ENCODE measurements around the gene CNOT11.
A peak's percentile ranks its signal among the peaks of the same experiment; 100 is the strongest.
"Not testable (repeated sequence)": the region's sequence is repeated elsewhere in the genome, so short reads cannot be mapped to it uniquely, and the experiment has no call there.

Gene CNOT11

DNA sequence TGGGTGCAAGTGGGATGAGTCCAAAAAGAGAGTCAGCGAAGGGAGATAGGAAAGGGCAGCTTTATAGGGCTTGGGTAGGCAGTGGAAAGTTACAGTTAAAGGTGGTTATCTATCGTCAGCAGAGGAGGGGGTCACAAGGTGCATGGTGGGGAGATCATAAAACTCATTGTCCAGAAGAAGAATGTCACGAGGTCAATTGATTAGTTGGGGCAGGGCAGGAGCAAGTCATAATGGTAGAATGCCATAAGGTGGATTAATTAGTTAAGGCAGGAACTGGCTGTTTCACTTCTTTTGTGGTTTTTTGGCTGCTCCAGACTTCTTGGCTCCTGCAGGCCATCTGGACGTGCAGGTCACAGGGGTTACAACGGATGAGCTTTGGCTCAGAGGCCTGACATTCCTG, 3.9 kb upstream of the CNOT11 start:
- not testable (repeated sequence) for FAIRE-seq

DNA sequence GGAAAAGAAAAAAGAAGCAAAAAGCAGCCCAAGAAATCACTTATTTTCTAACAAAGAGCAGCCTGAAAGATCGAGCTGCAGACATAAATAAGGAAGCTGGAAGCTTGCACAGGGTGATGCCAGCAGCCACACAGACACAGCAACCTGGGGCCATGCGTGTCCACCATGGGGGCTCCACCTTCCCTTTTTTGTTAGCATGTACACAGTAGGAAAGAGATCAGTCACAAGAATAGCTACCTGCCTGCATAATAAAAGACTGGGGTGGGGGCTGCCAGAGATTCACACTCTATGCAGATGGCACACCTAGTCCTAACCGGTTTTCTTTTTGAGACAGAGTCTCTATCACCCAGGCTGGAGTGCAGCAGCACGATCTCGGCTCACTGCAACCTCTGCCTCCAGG, 2.9 kb upstream of the CNOT11 start:
- no peak for FAIRE-seq

DNA sequence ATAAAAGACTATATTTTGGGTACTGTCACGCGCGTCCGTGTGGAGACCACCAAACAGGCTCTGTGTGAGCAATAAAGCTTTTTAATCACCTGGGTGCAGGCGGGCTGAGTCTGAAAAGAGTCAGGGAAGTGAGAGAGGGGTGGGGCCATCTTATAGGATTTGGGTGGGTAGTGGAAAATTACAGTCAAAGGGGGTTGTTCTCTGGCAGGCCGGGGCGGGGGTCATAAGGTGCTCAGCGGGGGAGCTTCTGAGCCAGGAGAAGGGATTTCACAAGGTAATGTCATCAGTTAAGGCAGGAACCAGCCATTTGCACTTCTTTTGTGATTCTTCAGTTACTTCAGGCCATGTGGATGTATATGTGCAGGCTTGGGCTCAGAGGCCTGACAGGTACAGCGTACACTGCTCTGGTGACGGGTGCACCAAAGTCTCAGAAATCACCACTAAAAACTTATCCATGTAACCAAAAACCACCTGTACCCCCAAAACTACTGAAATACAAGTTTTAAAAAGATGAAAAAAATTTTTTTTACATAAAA, 1.4 kb upstream of the CNOT11 start:
- FAIRE-seq = not testable (repeated sequence)

DNA sequence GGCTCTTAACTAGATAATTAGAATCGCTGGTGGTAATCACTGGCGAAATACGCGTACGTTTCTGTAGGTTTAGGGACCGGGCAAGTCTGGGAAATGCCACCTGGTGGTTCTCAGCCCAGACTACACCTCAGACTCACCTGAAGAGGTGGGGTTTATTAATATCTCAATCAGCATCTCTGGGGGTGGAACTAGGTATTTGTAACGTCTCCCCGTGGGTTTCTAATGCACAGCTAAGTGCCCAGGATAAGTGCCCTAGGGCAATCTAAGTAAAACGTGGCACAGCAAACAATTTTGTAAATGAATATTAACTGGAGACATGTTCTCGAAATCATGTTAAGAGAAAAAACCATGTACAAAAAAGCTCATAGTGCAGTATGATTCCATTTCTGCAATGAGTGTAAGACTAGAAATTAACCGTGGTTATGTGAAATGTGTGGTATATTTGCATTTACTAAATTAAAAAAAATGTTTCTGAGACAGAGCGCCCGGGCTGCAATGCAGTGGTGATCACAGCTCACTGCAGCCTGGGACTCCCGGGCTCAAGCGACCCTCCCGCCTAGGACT, 760 bp upstream of the CNOT11 start:
- FAIRE-seq = no peak

DNA sequence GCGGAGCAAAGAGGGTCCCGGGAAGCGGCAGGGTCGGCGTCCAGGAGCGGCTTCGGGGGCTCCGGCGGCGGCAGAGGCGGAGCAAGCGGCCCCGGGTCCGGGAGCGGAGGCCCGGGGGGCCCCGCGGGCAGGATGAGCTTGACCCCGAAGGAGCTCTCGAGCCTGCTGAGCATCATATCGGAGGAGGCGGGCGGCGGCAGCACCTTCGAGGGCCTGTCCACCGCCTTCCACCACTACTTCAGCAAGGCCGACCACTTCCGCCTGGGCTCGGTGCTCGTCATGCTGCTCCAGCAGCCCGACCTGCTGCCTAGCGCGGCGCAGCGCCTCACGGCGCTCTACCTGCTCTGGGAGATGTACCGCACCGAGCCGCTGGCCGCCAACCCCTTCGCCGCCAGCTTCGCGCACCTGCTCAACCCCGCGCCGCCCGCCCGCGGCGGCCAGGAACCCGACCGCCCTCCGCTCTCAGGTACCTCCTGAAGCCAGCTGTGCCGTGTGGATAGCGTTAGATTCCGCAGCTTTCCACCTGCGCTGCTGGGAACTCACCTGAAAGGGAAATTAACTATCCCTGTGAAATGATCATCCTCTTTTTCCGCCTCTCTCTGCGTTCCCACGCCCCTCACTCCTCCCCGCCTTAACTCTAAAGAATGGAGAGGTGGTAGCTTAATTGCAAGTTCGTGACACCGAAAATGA, 472 bp downstream of the CNOT11 start:
- no peak for FAIRE-seq

DNA sequence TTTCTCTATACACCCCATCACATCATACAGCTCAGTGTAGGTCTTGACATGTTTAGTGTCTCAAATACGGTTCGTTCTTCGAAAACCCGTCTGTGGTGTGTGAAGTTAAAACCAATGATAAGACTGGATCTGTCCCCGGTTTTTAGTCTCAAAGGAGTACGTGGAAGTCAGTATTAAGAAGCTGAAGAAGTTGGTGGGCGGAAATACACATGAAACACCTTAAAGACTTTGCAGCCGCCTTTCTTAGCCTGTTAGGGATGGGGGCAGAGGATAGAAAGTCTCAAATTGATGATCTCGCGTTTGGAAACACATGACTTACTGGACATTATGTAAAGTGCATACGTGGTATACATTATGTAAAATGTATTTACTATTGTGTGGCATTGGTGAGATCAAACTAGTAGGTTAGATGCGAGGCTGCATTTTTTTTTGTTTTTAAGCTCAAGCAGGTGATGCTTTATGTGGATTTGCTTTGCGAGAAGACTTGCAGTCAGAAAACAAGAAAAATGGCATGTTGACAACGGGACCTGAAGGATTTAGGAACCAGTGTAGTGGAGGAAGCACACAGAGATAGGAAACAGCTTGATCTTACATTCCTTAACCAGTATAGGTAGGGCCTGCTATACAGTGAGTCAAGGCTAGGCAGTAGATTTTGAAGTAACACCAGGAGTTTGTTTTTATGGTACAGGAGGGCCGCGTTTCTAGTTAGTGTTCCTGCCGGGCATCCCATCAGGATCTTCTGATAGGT, 1.2 kb downstream of the CNOT11 start:
- FAIRE-seq = no peak

DNA sequence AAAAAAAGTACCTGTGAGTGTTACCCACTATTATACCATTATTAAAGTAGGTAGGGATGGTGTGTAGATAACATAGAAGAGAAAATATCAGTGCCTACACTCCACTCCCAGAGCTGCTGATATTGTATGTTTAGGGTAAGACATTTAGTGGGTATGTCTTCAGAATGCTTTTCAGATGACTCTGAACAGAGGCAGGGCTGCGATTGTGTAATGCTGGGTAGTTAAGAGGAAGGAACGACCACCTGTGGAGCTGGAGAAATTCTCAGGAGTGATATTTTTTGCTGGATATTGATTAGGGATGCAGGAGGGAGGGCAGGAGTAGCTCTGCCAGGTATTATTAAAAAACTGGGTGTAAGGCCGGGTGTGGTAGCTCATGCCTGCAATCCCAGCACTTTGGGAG, 2.8 kb downstream of the CNOT11 start:
- no peak for FAIRE-seq

DNA sequence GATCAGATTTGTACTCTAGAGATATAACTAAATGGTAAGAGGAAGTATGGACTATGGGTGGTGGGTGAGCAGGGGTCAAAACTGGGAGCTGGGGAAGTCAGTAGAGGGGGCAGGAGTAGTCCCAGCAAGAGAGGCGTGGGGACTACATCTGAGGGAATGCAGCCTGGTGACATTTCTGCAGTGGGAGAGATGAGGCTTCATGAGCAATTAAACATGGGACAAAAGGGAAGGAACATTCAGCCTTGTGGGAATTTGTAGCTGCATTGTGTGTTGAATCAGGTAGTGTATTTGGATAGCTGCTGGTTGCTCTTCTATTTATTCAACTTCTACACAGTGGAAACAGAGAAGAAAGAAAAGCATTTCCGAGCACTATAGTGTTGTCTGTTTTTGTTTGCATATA, 3.6 kb downstream of the CNOT11 start:
- no peak for FAIRE-seq

DNA sequence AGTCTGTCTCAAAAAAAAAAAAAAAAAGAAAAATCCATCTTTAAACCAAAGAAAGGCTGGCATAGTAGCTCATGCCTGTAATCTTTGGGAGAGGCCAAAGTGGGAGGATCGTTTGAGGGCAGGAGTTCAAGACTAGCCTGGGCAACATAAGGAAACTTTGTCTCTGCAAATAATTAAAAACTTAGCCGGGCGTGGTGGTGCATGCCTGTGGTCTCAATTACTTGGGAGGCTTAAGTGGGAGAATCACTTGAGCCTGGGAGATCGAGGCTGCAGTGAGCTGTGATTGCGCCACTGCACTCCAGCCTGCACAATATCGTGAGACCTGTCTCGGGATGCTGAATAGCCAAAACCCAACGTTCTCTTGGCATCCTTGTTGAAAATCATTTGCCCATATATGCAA, 6.1 kb downstream of the CNOT11 start:
- FAIRE-seq = no peak

DNA sequence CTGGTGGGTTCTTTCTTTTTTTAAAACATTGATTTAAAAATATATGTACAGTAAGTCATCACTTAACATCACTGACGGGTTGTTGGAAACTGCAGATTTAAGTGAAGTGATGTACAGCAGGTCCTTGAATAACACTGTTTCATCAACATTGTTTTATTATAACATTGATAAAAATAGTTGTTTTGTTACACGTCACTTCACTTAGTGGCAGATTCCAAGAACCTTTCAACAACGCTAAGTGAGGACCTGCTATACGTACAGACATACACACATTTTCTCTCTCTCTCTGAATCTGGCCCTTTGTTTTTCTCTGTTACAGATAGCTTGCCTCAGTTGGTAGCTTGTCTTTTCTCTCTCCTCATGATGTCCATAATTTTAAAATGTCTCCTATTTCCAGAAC, 9.5 kb downstream of the CNOT11 start:
- no peak for FAIRE-seq

DNA sequence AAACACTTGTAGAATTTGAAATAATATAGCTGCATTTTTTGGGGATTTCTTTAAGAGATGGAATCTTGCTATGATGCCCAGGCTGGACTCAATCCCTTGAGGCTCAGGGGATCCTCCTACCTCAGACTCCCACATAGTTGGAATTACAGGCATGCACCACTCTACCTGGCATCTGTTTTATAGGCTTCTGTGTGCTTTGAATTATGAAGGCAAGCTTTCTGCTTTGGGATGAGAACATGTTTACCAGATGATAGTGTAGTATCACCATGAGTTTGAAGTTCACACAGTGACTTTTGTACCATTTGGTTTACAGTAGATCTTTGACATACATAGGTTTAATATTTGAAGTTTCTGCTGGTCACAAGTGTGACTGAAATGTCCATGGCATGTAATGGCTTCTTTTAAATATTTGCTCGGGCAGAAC, 10.7 kb downstream of the CNOT11 start:
- no peak for FAIRE-seq

DNA sequence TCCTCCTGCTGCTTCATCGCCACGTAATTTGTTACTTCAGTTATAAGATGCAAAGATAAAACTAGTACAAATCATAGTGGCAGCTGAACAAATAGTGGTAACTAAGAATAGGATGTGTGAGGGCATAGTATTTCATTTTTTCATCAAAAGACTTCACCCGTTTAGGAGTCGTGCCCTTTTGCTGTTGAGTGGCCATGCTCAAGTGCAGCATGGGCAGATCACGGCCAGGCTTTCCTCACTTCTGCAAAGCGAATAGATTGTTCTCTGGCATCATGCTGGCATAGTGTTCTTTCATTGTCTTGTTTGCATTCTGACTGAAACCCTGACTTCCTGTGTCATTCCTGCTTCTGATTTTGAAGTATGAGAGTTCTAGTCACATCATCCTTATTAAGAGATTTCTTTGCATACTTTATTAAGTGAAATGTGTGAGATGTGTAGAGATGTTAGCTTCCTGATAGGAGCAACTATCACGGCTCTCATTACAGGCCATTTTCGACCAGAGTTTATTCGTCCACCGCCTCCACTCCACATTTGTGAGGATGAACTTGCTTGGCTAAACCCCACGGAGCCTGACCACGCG, 11.8 kb downstream of the CNOT11 start:
- no peak for FAIRE-seq

DNA sequence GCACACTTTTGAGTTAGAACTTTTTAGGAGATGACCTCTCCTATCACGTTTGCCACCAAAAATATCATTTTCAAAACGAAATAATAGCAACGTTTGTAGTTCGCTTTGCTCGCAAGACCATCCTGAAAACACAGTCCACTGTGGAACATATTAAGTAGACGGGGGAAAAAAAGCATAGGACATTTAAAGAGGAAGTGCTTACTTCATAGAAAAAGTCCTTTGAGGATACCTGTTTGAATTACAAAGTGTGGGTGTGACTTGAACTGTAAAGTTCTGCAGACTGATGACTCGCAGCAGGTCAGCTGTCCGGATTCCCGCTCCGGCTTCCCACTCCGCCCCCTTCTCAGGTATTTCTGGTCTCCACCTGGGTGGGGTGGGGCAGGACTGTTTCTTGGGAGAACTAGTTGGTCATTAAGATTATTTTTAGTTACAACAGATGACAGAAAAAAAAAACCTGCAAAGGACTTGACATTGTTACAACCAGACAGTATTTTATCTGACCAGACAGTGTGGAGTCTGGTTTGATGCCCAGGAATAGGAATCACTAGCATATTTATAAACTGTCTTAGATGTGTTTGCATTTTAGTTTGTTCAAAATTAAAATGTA, 13.3 kb downstream of the CNOT11 start:
- FAIRE-seq = no peak

DNA sequence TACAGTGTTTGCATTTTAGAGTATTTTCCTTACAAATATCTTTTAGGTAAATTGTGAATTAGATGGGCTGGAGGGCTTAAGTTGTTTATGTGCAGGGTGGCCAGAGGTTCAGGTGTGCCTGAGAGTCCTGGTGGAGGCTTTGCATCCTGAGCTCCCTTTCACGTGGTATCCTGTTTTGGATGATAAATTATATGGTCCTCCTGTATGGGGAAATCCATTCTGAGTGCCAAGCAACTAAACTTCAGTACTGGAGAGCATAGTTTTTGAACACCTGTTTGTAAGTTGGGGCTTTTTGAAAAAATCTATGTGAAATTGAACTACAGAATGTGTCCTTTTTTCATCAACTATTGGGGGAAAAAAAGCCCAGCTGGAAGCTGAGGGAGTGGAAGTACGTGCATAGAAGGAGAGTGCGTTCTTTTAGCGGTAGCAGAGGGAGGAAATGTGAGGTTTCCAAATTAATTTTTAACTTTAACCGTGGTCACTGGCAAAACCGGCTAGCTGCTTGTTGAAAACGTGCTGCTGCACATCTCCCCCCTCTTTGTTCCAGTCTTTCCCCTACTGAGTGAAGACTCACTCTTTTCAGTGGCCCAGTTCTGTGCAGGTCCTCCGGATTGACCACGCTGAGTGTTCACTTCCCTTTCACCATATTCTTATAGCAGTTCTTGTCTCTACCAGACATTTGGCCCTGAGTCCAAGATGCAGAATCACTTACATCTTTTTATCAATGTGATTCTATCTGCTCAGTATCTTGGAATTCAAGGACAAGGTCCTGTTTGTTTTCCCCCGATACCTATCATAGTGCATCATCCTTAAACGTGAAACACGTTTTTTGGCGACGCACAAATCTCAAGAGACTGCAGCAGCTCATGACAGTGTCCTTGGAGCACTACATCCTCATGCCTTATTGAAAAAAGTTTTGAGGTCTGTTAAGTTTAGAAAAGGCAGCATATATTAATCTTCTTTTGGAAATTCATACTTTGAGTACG, 15.3 kb downstream of the CNOT11 start:
- FAIRE-seq = no peak

DNA sequence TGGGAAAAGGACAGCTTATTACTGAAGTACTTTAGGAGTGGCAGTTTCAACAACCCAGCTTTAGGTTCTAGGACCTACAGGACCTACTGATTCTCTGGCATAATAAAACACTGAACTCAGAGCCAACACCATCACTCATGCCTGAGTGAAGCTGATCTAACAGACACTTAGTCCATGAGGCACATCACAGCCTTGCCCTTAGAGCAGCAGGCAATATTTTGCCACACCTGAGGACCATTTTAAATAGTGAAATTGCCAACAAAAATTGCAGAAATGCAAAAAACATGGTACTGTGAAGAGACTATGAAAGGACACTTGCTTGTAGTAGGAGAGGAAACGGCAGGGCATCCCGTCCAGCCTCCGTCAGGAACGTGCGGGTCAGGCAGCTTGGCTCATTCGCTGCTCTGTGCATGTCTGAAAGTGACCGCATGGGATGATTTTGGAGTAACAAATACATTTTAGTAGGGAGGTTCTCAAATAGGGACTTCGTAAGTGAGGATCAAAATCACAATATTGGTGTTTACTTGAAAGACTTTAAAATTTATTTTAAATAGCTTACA, 18.1 kb downstream of the CNOT11 start:
- FAIRE-seq = no peak

DNA sequence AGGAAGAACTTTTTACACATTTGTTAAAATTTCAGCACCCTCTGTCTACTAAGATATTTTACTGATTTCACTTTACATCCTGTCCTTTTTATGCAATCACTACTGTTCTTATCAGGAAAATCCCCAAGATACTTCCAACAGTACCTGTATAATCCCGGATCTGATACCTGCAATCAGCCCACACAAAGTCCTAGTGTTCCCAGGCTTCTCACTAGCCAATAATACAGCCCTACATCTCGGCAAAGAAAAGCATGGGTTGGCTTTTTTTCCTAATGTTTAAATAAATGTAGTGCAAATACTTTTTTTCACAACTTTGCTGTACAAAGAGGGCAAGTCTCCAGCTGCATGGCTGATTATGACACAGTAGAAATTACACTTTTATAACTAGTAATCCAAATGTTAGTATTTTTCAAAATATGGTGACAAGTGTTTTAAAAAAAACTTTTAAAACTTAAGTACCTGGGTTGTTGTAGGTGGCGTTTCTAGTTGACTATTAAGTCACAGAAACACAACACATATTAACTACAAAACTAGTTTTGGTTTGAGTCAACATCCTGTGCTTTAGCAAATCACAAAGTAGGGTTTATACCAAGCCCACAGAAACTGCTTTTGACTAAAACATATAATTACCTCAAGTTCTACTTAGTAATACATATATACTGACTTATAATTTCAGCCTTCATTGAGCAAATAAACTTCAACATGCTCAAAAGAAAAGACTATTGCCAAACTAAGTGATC, 19.5 kb downstream of the CNOT11 start:
- no peak for FAIRE-seq

DNA sequence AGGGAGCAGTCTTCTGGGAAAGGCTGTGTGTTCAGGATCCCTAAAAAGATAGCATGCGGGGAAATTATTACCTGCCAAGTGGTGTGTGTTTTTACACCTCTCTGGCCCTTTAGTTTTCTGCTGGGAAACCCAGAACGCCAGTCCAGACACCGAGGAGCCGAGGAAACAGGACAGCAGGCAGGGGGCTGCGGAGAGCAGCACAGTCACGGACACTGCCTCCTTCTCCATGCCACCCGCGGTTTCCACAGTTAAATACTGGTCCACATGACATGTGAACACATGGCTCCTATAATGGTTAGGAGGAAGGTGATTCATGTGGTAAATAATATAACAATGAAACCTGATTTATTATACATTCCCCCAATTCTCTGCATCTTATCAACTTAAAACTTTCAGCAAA, 20.4 kb downstream of the CNOT11 start:
- no peak for FAIRE-seq

DNA sequence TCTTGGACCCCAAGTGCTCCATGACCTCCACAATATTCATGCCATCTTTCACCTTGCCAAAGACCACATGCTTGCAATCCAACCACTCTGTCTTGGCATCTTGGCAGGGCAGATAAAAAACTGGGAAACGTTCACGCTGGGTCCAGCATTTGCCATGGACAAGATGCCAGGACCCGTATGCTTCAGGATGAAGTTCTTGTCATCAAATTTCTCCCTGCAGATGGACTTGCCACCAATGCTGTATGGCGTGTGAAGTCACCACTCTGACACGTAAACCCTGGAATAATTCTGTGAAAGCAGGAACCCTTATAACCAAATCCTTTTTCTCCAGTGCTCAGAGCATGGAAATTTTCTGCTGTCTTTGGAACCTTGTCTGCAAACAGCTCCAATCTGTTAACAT, 21.5 kb downstream of the CNOT11 start:
- FAIRE-seq = no peak

DNA sequence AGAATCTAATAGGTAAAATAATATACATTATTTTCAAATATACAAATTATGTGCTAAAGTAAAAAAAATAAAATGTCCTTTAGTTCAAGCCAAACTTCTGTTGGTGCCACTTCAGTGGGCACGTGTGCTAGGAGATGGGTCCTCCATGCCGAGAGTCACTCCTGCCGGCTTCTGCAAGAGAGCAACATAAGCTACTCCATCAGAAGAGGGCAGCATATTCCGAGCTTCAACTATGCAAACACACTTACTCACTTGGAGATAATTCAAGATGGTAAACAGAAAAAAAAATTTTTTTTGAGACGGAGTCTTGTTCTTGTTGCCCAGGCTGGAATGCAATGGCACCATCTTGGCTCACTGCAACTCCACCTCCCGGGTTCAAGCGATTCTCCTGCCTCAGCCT, 24.4 kb downstream of the CNOT11 start:
- peak; percentile 9 for FAIRE-seq

DNA sequence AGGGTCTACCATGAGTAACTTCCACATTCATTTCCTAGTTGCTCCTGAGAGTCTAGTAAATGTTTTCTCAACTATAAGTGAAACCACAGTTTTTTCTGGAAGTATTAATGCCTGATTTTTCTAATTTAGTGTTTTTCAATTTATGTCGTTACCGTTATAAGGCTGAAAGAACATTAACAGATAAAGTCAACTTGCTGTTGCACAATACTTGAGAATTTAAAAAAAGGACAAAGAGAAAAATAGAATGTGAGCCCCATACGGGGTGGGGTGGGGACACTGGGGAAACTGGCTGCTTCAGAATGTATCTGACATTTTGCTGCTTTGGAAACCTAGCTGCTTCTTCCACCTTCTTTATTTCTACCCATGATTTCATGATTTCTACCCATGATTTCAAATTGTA, 26.2 kb downstream of the CNOT11 start:
- no peak for FAIRE-seq

DNA sequence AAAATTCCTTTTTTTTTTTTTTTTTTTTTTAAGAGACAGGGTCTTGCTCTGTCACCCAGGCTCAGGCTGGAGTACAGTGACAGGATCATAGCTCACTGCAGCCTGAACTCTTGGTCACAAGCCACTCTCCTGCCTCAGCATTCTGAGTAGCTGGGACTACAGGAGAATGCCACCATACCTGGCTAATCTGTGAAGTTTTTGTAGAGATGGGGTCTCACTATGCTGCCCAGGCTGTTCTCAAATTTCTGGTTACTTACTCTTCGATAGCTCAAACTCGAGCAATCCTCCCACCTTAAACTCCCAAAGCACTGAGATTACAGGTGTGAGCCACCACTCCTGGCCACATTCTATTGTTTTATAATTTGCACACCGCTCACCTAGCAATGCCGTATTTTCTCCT, 28.8 kb downstream of the CNOT11 start:
- FAIRE-seq = no peak

All from islet of Langerhans (tissue), 1 donor.